ENCODE data around the gene PIGR.

Gene PIGR

DNA sequence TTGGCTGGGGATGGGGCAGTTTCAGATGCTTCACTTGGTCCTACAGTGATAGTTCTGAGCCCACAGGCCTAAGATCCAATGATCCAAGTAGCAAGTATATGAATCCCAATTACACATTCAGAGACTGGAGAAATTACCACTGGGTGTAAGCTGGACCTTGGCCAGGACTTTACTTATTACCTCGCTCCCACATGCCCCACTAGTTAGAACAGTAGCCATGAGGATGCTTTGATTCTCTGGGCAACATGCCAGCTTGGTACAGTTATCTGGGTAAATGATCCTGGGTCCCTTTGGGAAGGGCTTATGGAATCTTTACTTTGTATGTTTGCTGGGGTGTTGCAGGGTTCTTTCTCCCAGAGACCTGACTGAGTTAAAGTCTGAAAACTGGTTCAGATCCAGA is 29.0 kb upstream of the PIGR start:
- H3K4me1 ChIP-seq (ENCODE audit: insufficient read depth, poor library complexity, severe bottlenecking) = no peaks in the 10 kb centered on the region
- ATAC-seq (ENCODE audit: low read depth) = no peak
- no peak overlapping the region for H3K27ac ChIP-seq (ENCODE audit: poor library complexity, severe bottlenecking)
- no peaks in the 10 kb centered on the region for H3K36me3 ChIP-seq (ENCODE audit: low read depth)
- no peaks in the 10 kb centered on the region for H3K27me3 ChIP-seq (ENCODE audit: insufficient read depth, poor library complexity, severe bottlenecking)
- no peaks in the 10 kb centered on the region for H3K9me3 ChIP-seq (ENCODE audit: severe bottlenecking)
- no peak overlapping the region for H3K4me3 ChIP-seq (ENCODE audit: severe bottlenecking)
- TF ChIP-seq, protein P1, sequence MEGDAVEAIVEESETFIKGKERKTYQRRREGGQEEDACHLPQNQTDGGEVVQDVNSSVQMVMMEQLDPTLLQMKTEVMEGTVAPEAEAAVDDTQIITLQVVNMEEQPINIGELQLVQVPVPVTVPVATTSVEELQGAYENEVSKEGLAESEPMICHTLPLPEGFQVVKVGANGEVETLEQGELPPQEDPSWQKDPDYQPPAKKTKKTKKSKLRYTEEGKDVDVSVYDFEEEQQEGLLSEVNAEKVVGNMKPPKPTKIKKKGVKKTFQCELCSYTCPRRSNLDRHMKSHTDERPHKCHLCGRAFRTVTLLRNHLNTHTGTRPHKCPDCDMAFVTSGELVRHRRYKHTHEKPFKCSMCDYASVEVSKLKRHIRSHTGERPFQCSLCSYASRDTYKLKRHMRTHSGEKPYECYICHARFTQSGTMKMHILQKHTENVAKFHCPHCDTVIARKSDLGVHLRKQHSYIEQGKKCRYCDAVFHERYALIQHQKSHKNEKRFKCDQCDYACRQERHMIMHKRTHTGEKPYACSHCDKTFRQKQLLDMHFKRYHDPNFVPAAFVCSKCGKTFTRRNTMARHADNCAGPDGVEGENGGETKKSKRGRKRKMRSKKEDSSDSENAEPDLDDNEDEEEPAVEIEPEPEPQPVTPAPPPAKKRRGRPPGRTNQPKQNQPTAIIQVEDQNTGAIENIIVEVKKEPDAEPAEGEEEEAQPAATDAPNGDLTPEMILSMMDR (IDR thresholded peaks at IDR 0.05; ENCODE audit: poor library complexity, severe bottlenecking) = no peak
- no peak for DNase-seq (ENCODE audit: low spot score)

DNA sequence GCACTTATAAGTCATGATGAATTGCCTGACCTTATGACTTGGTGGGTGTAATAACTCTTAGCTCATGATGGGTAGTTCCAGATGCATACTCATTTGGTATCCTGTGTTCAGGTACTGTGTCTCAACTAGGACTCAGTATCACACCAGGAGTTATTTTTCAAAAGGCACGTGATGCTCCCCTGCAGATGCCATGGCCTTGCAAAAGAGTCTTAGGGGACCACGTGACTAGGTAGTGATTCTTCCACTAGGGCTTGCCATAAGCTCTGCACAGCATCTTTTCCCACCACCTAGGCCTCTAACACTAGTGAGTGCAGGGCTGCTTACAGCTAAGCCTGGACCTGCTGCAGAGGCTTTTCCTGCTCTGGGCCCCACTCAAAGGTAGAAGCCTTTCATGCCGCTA is 27.9 kb upstream of the PIGR start:
- H3K4me1 ChIP-seq (ENCODE audit: insufficient read depth, poor library complexity, severe bottlenecking) = no peaks in the 10 kb centered on the region
- H3K4me3 ChIP-seq (ENCODE audit: severe bottlenecking) = no peak overlapping the region
- ATAC-seq (ENCODE audit: low read depth) (no peak), DNase-seq (ENCODE audit: low spot score) (no peak)
- H3K36me3 ChIP-seq (ENCODE audit: low read depth) = no peaks in the 10 kb centered on the region
- no peak overlapping the region for H3K27ac ChIP-seq (ENCODE audit: poor library complexity, severe bottlenecking)
- H3K9me3 ChIP-seq (ENCODE audit: severe bottlenecking) = no peaks in the 10 kb centered on the region
- TF ChIP-seq, protein P1 (IDR thresholded peaks at IDR 0.05; ENCODE audit: poor library complexity, severe bottlenecking) = no peak
- H3K27me3 ChIP-seq (ENCODE audit: insufficient read depth, poor library complexity, severe bottlenecking) = no peaks in the 10 kb centered on the region

DNA sequence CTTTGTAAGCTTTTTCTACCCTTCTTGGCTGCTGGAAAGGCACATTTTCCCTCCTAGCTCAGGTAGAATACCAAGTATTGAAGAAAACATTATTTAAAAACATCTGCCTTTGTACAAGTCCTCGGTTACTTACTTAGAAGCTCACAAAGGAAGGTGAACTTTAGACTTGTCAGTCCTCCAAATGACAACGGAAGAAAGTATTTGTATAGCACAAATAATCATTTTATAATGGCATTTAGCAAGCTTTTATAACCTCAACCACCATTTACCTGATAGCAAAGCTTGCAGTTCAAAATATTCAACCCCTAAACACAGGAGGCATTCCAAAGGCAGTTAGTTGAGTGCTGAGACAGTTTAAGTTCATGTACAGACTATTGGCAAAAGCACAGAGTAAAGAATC is 26.5 kb upstream of the PIGR start:
- Histone ChIP-seq H3K27ac (ENCODE audit: poor library complexity, severe bottlenecking) (no peak overlapping the region), H3K9me3 (ENCODE audit: severe bottlenecking) (no peaks in the 10 kb centered on the region), H3K4me3 (ENCODE audit: severe bottlenecking) (no peak overlapping the region), H3K27me3 (ENCODE audit: insufficient read depth, poor library complexity, severe bottlenecking) (no peaks in the 10 kb centered on the region), H3K4me1 (ENCODE audit: insufficient read depth, poor library complexity, severe bottlenecking) (no peaks in the 10 kb centered on the region), H3K36me3 (ENCODE audit: low read depth) (no peaks in the 10 kb centered on the region)
- TF ChIP-seq, protein P1 (IDR thresholded peaks at IDR 0.05; ENCODE audit: poor library complexity, severe bottlenecking) = no peak
- no peak for ATAC-seq (ENCODE audit: low read depth)
- no peak for DNase-seq (ENCODE audit: low spot score)

DNA sequence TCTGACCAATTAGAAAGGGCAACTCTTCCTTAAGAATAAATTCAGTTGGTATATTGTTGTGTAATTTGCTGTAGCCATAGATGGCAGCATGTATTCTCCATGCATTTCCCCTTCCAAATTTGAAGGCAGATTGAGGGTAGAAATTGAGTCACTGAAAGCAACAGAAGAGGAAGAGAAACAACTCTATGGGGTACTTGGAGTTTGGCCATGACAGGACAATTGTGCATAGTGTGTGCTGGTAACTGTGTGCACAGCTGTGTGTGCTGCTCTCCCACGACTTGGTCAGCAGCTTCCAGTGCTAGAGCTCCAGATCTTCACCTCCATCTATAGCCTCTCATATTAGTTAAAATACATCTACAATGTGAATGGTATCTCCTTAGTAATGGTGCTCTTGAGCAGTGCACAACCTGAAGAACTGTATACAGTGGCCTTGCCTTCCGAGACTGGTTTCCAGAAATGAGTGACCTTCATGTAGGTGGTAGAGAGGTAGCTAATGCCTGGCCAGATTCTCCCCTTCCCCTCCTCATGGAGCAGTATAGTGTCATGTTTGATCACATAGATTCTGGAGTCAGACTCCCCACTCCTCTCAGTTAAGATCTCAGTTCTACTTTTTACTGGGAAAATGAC is 24.9 kb upstream of the PIGR start:
- no peak overlapping the region for H3K4me3 ChIP-seq (ENCODE audit: severe bottlenecking)
- no peaks in the 10 kb centered on the region for H3K9me3 ChIP-seq (ENCODE audit: severe bottlenecking)
- no peak for ATAC-seq (ENCODE audit: low read depth)
- H3K4me1 ChIP-seq (ENCODE audit: insufficient read depth, poor library complexity, severe bottlenecking) = no peaks in the 10 kb centered on the region
- TF ChIP-seq, protein P1 (IDR thresholded peaks at IDR 0.05; ENCODE audit: poor library complexity, severe bottlenecking) = no peak
- H3K27ac ChIP-seq (ENCODE audit: poor library complexity, severe bottlenecking) = no peak overlapping the region
- H3K27me3 ChIP-seq (ENCODE audit: insufficient read depth, poor library complexity, severe bottlenecking) = no peaks in the 10 kb centered on the region
- DNase-seq (ENCODE audit: low spot score) = no peak
- no peaks in the 10 kb centered on the region for H3K36me3 ChIP-seq (ENCODE audit: low read depth)

DNA sequence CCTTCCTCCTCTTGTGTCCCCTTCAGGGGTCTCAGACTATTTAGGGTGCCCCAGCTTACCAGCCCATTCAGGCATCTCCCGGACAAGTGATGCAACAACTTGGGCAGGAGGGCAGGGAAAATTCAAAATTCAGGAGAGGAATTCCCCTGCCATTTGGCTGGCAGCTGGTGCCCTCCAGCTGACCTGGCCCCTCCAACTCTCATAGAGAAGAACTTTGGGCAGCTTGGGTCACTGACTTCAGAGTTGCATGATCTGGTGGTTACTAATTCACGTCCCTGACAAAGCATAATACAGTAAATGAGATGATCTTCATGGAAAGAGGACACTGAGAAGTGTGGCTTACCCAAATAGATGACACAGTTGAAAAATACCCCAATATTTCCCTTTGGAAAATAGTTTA is 24.2 kb upstream of the PIGR start, which contains the start of gene FCAMR:
Gene FCAMR (minus strand): TSS at position 15 of the 400 bp plus-strand sequence. CDS start 335 bp downstream, outside the sequence.
- Histone ChIP-seq H3K4me3 (ENCODE audit: severe bottlenecking) (no peak within 1 kb of the TSS), H3K27me3 (ENCODE audit: insufficient read depth, poor library complexity, severe bottlenecking) (no peaks in the 10 kb centered on the region), H3K4me1 (ENCODE audit: insufficient read depth, poor library complexity, severe bottlenecking) (no peaks in the 10 kb centered on the region), H3K9me3 (ENCODE audit: severe bottlenecking) (no peaks in the 10 kb centered on the region), H3K36me3 (ENCODE audit: low read depth) (no peaks in the 10 kb centered on the region), H3K27ac (ENCODE audit: poor library complexity, severe bottlenecking) (no peak within 1 kb of the TSS)
- ATAC-seq (ENCODE audit: low read depth) (no peak), DNase-seq (ENCODE audit: low spot score) (no peak)
- TF ChIP-seq, protein P1 (IDR thresholded peaks at IDR 0.05; ENCODE audit: poor library complexity, severe bottlenecking) = no peak
